Adrenal gland (tissue), 12 donors: Measurements from ENCODE around the gene ATXN2. TPM values are rescaled to one million over a fixed set of nuclear protein-coding genes. Genes with fewer than 3 reads are reported as not detected.

Source experiments
- DNase-seq, 7 donors: peaks; one replicate each; pipeline ENCODE4 v3.0.0-alpha.2; 2019 to 2020
- H3K27ac ChIP-seq, 5 donors: fragments of 200-600 bp; sonication (generic) in 4 of 5; 1 replicate in 3 of 5; 2 replicates in 2 of 5; pipeline versions ENCODE4 v1.5.1 to v1.8.0; 2016 to 2020; ENCODE audit warnings: mild to moderate bottlenecking in 1 of 5
- H3K27me3 ChIP-seq: fragments of 200-600 bp; 2 replicates; pipeline ENCODE4 v1.8.0; 2021
- H3K36me3 ChIP-seq, 2 donors: fragments of 200-600 bp; replicated peaks in 1 of 2; 1 replicate in 1 of 2; 2 replicates in 1 of 2; pipeline versions ENCODE4 v1.5.1 to v1.8.0; 2018 to 2022
- H3K4me1 ChIP-seq, 2 donors: fragments of 200-600 bp; replicated peaks in 1 of 2; 1 replicate in 1 of 2; 2 replicates in 1 of 2; pipeline versions ENCODE4 v1.5.1 to v1.8.0; 2018 to 2021
- H3K4me3 ChIP-seq, 4 donors: fragments of 200-600 bp; sonication (generic) in 3 of 4; one replicate each; pipeline ENCODE4 v1.5.1; 2016 to 2018
- H3K9me3 ChIP-seq, 3 donors: fragments of 200-600 bp; sonication (generic) in 1 of 3; replicated peaks in 1 of 3; 1 replicate in 2 of 3; 2 replicates in 1 of 3; pipeline versions ENCODE4 v1.5.1 to v1.8.0; 2016 to 2021
- POLR2A ChIP-seq, 2 donors: fragments of 450-650 bp; IDR thresholded peaks; one replicate each; pipeline ENCODE4 v1.6.1; 2017; ENCODE audit warnings: antibody characterized with exemption in 2 of 2, mild to moderate bottlenecking in 2 of 2, moderate library complexity in 1 of 2
- WGBS, 4 donors: extraction: QIAGEN DNeasy Blood & Tissue Kit in 2 of 4; methylation state at CpG; one replicate each; pipeline versions ENCODE4 v1.1.5 to v1.1.7; 2013 to 2017; 5-methylcytosine and 5-hydroxymethylcytosine counted together
- intact Hi-C, 2 donors: fragments of 100-400 bp; cut with DNase I; formaldehyde crosslinking; loops; one replicate each; pipeline versions ENCODE4 v1.14.1 to v1.15.0; 2022 to 2023
- polyA plus RNA-seq, 3 donors: library from polyadenylated mRNA; stranded (reverse); fragments of 200-250 nt in 2 of 3; fragments of 350-450 nt in 1 of 3; fragmentation: Illumina TruSeq in 1 of 3; extraction: RNeasy Lipid Tissue Mini Kit (QIAGEN cat#74804) in 1 of 3; gene quantifications; one replicate each; pipeline ENCODE4 v1.2.3, GENCODE V29; 2013 to 2014
- total RNA-seq, 9 donors: library from RNA; depleted of rRNA in 4 of 9; stranded (reverse); fragments of >200 nt in 4 of 9; fragments of 120-200 nt in 1 of 9; fragmentation: NEBNext Ultra II Directional in 1 of 9; extraction: Animal tissue kit (Norgen Biotek cat#: 25700) in 1 of 9; gene quantifications; one replicate each; pipeline versions ENCODE4 v1.1.0 to v1.2.4, GENCODE V29; 2013 to 2023
- TF ChIP-seq, protein P1 (sequence below), 6 experiments: fragments of 450-650 bp in 4 of 6; fragments of 200-600 bp in 2 of 6; sonication (generic) in 1 of 6; IDR thresholded peaks; 1 replicate in 5 of 6; 2 replicates in 1 of 6; pipeline versions ENCODE4 v1.5.1 to v1.8.0; 2016 to 2021; ENCODE audit warnings: antibody characterized with exemption in 6 of 6, mild to moderate bottlenecking in 2 of 6, moderate library complexity in 1 of 6
- donor health status: healthy with polysubstance abuse.
- donor health status: Bipolar disorder and iron deficiency.
- donor health status: DM: yes; HTN: yes; CAD: no.
- donor health status: DM: no; HTN: no; CAD: no.
- donor health status: DM: no; HTN: no; CAD: no.
- donor health status: DM: yes; HTN: yes; CAD: no.

ATXN2 gene
- total and polyA plus RNA-seq, 12 donors: 31.0 to 241 (median 57.2) TPM

DNA sequence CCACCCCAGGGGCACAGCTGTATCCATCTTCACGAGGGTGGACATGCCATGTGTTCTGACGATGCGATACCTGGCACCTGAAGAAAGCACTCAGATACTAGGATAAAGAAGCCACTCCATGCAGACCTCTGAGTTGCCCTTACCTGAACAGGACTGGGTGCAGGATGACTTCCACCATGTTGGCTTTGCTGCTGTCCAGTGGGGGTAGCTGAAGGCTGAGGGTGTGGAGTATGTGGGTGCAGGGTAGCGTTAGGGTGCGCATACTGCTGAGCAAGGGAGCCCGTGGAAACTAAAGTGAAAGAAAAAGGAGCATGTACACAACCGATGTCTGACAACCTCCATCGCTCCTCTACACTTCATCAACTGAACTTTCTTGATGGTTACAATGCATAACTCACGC lies 142.0 kb downstream of the ATXN2 start:
- Histone ChIP-seq H3K27ac (peak overlapping the region in 1 of 5 donors; percentile 12), H3K36me3 (peaks cover 0 to 56% of the 10 kb centered on the region in 2 donors), H3K9me3 (no peaks in the 10 kb centered on the region), H3K27me3 (no peaks in the 10 kb centered on the region), H3K4me1 (peaks cover 19% of the 10 kb centered on the region in 2 donors), H3K4me3 (no peak overlapping the region)
- intact Hi-C loops: loop anchor here in 1 of 2 donors (10.0 kb wide), 1 partner anchor 68 kb away; no protein-coding TSS in a partner anchor
- WGBS, 4 donors: 89 to 99% (median 96%) methylated on average over 9 of the region's 9 CpGs
- DNase-seq: peak in 2 of 7 donors; percentile 10 to 43
- no peak for TF ChIP-seq POLR2A (IDR thresholded peaks at IDR 0.05)
- TF ChIP-seq, protein P1, sequence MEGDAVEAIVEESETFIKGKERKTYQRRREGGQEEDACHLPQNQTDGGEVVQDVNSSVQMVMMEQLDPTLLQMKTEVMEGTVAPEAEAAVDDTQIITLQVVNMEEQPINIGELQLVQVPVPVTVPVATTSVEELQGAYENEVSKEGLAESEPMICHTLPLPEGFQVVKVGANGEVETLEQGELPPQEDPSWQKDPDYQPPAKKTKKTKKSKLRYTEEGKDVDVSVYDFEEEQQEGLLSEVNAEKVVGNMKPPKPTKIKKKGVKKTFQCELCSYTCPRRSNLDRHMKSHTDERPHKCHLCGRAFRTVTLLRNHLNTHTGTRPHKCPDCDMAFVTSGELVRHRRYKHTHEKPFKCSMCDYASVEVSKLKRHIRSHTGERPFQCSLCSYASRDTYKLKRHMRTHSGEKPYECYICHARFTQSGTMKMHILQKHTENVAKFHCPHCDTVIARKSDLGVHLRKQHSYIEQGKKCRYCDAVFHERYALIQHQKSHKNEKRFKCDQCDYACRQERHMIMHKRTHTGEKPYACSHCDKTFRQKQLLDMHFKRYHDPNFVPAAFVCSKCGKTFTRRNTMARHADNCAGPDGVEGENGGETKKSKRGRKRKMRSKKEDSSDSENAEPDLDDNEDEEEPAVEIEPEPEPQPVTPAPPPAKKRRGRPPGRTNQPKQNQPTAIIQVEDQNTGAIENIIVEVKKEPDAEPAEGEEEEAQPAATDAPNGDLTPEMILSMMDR (IDR thresholded peaks at IDR 0.05): no peak

DNA sequence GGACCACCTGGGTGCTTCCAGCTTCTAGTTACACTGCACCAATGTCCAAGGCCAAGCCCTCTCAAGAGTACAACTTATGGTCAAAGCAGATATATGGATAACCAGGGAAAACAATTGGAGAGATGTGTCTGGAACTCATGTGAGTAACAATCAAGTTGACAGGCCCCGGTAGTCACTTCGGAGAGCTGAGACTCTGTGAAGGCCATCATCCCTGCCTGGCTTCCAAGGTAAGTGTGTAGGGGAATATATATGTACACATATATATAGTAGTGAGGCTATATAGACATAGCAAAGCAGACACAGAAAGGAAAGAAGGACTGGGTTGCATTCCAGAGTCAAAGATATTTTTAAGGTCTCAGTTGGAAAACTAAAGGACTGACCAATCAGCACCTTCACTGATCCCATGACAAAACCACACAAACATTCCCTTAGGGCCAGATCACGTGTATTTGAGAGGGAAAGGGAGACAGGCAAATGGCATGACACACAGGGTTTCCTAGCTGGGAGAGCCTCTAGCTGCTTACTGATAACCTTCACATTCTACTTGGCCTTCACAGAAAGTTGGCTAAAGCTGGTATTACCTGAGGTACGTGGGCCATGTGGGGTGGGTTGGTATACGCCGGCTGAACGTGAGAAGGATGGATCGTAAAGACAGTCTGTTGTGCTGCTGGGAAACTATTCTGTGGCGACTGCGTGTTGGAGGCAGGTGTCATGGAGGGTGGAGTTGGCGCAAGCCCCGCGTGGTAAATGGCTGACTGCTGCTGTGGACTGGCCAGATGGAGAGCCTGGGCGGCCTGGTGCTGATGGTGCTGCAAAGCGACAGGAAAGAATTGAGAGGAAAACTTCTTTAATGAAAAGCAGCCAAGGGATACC lies 143.4 kb downstream of the ATXN2 start:
- no peak for TF ChIP-seq POLR2A (IDR thresholded peaks at IDR 0.05)
- TF ChIP-seq, protein P1 (IDR thresholded peaks at IDR 0.05): no peak
- Histone ChIP-seq H3K27ac (peak overlapping the region in 3 of 5 donors; percentile 7 to 57 (median 32)), H3K9me3 (no peaks in the 10 kb centered on the region), H3K36me3 (peaks cover 0 to 65% of the 10 kb centered on the region in 2 donors), H3K27me3 (no peaks in the 10 kb centered on the region), H3K4me1 (peaks cover 19 to 31% of the 10 kb centered on the region in 2 donors), H3K4me3 (no peak overlapping the region)
- DNase-seq: peak in 2 of 7 donors; percentile 38 to 40
- 72 to 76% (median 75%) methylated on average over 15 of the region's 15 CpGs for WGBS, 4 donors
- intact Hi-C loops: loop anchor here in 1 of 2 donors (10.0 kb wide), 1 partner anchor 69 kb away; no protein-coding TSS in a partner anchor

DNA sequence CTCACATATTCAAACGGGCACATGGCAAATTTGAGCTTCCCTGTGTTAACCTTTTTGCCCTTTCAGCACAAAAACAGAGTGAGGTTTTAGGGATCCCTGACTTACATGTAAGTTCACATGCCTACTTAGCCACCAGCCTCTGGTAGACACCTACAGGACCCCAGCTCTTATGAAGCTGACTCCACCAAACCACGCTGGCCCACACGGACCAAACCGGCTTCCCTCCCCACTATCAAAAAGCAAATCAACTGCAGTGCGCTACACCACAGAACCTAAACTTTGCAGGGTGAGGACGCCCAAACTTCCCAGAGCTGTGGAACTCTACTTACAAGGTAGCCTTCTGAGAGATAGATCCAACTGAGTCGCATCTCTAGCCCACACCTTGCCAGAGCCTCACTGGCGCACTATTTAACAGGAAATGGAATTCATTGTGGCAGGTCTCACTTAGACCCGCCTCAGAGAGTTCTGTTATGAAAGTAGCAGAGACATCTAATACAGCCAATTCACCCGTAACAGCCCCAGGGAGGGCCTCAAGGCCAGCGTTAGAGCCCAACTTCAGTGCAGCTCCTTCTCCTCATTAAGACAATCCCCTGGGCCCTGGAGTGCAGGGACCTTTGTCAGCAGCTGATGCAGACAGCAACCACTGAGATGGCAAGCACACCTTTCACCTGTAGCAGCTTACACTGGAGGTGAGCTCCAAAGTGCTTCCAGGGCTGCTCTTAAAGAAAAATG lies 144.2 kb downstream of the ATXN2 start:
- TF ChIP-seq POLR2A (IDR thresholded peaks at IDR 0.05): no peak
- TF ChIP-seq, protein P1 (IDR thresholded peaks at IDR 0.05): no peak
- no peaks in the 10 kb centered on the region for H3K27me3 ChIP-seq
- H3K4me1 ChIP-seq: peaks cover 19 to 31% of the 10 kb centered on the region in 2 donors
- DNase-seq: peak in 2 of 7 donors; percentile 10 to 22
- H3K36me3 ChIP-seq: peaks cover 0 to 72% of the 10 kb centered on the region in 2 donors
- no peaks in the 10 kb centered on the region for H3K9me3 ChIP-seq
- H3K4me3 ChIP-seq: no peak overlapping the region
- intact Hi-C loops: loop anchor here (5.0 to 10.0 kb wide), 3 partner anchors 48 to 70 kb away; partner anchors contain the start of gene SH2B3 (in 1 of the 2)
- 71 to 78% (median 75%) methylated on average over 9 to 11 of the region's 11 CpGs for whole genome bisulfite sequencing, 4 donors
- H3K27ac ChIP-seq: peak overlapping the region in 3 of 5 donors; percentile 7 to 57 (median 21)

DNA sequence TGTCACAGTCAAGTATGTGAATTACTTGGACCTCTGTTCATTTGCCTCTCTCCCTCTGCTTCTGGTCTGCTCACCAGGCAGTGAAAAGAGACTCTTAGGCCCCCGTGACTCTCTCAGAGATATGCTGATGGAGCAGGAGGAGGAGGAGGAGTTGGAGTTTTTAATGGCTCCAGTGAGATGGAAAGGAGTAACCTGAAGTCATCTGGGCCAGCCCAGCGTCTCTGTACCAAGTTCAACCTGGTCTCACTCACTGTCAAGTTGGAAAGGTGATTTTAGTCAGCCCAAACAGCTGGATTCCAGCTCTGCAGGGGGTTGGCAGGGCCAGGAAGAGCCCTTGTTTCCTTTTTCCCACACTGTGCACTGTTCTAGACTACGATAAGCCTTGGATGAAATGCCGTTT lies 144.8 kb downstream of the ATXN2 start:
- Histone ChIP-seq H3K9me3 (no peaks in the 10 kb centered on the region), H3K27ac (peak overlapping the region in 2 of 5 donors; percentile 21 to 57), H3K4me1 (peaks cover 19 to 34% of the 10 kb centered on the region in 2 donors), H3K4me3 (no peak overlapping the region), H3K27me3 (no peaks in the 10 kb centered on the region), H3K36me3 (peaks cover 0 to 78% of the 10 kb centered on the region in 2 donors)
- TF ChIP-seq, protein P1 (IDR thresholded peaks at IDR 0.05): no peak
- TF ChIP-seq POLR2A (IDR thresholded peaks at IDR 0.05): no peak
- WGBS, 4 donors: 53 to 84% (median 74%) methylated on average over 4 of the region's 4 CpGs
- DNase-seq: peak in 3 of 7 donors; percentile 4 to 47 (median 9)
- intact Hi-C loops: loop anchor here (5.0 to 10.0 kb wide), 3 partner anchors 47 to 70 kb away; partner anchors contain the start of gene SH2B3 (in 1 of the 2)
